ENCODE data around the gene RNF39.

DNA sequence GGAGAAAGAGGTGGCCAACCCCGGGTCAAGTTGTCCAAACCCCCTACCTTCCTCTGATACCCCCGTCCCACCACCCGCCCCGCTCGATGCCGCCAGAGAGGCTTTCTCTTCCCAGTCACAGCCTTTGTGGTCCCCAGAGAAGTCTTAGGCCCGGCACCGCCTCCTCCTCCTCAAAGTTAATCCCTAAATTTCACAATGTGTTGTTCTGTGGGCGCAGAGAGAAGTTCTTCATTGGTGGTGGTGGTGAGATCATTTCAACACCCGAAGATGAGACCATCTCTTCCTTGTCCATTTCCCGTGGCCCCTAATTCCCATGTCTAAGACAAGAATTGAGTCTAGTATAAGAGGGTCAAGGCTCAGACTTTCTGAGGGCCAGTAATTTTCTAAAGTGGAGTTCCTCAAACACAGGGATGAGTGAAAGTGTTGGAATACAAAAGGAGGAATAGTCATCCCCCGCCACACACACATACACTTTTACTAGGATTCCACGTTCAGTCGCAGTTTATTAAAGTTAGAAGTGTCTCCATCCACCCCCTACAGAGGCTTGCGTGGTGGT is 26.9 kb upstream of the RNF39 start:
- TF ChIP-seq, protein P1, sequence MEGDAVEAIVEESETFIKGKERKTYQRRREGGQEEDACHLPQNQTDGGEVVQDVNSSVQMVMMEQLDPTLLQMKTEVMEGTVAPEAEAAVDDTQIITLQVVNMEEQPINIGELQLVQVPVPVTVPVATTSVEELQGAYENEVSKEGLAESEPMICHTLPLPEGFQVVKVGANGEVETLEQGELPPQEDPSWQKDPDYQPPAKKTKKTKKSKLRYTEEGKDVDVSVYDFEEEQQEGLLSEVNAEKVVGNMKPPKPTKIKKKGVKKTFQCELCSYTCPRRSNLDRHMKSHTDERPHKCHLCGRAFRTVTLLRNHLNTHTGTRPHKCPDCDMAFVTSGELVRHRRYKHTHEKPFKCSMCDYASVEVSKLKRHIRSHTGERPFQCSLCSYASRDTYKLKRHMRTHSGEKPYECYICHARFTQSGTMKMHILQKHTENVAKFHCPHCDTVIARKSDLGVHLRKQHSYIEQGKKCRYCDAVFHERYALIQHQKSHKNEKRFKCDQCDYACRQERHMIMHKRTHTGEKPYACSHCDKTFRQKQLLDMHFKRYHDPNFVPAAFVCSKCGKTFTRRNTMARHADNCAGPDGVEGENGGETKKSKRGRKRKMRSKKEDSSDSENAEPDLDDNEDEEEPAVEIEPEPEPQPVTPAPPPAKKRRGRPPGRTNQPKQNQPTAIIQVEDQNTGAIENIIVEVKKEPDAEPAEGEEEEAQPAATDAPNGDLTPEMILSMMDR (IDR thresholded peaks at IDR 0.05; ENCODE audit: low read depth, low read length) = no peak
- no peak for TF ChIP-seq EZH2phosphoT487 (IDR thresholded peaks at IDR 0.05; ENCODE audit: low read depth)

Data from OCI-LY3 (cell line).